A673 (cell line): ENCODE results near the gene PPBP. TPM values are rescaled to one million over a fixed set of nuclear protein-coding genes. Genes with fewer than 3 reads are reported as not detected.

ENCODE experiments used
- BruUV-seq: library from RNA; stranded (reverse); fragments of 400-500 nt; replicated peaks from 2 replicates; lab custom pipeline; 2021; lab: Mats Ljungman, UMichigan
- CTCF ChIA-PET: fragments of 300-600 bp; sonication (Branson Sonifier 250); formaldehyde crosslinking; loops from one replicate; lab custom pipeline; 2022; ENCODE audit warnings: antibody characterized with exemption; lab: Charles Lee
- POLR2A ChIA-PET: fragments of 300-600 bp; sonication (Branson Sonifier 250); formaldehyde crosslinking; loops from one replicate; lab custom pipeline; 2022; ENCODE audit warnings: antibody characterized with exemption; ENCODE audit not compliant: low non-redundant PET; lab: Charles Lee
- DNase-seq: peaks from one replicate; pipeline ENCODE4 v3.0.0-alpha.2; 2015; ENCODE audit warnings: low spot score
- H3K27ac ChIP-seq: fragments of 200-600 bp; sonication (generic); 2 replicates; pipeline ENCODE4 v1.5.1; 2016; ENCODE audit warnings: mixed run types, low read depth, mild to moderate bottlenecking, mixed read lengths, antibody characterized with exemption, low read length; ENCODE audit not compliant: poor library complexity, severe bottlenecking
- H3K27me3 ChIP-seq: fragments of 200-600 bp; sonication (generic); replicated peaks from 2 replicates; pipeline ENCODE4 v1.6.1; 2017; ENCODE audit warnings: mixed run types, low read depth, mild to moderate bottlenecking, mixed read lengths, antibody characterized with exemption, low read length; ENCODE audit not compliant: insufficient read depth, poor library complexity
- H3K36me3 ChIP-seq: fragments of 200-600 bp; sonication (generic); 2 replicates; pipeline ENCODE4 v1.6.1; 2016; ENCODE audit warnings: mixed run types, mild to moderate bottlenecking, mixed read lengths, antibody characterized with exemption, low read length; ENCODE audit not compliant: insufficient read depth, poor library complexity, severe bottlenecking
- H3K4me1 ChIP-seq: fragments of 200-600 bp; sonication (generic); 2 replicates; pipeline ENCODE4 v1.6.1; 2017; ENCODE audit warnings: mixed run types, mild to moderate bottlenecking, mixed read lengths, antibody characterized with exemption, low read length; ENCODE audit not compliant: insufficient read depth, poor library complexity, severe bottlenecking
- H3K4me3 ChIP-seq: fragments of 200-600 bp; sonication (generic); 2 replicates; pipeline ENCODE4 v1.5.1; 2016; ENCODE audit warnings: low read depth, mixed run types, mild to moderate bottlenecking, mixed read lengths, low read length; ENCODE audit not compliant: poor library complexity, severe bottlenecking
- H3K9me3 ChIP-seq: fragments of 200-600 bp; sonication (generic); 2 replicates; pipeline ENCODE4 v1.6.1; 2016; ENCODE audit warnings: mixed run types, low read depth, mild to moderate bottlenecking, mixed read lengths, antibody characterized with exemption, low read length; ENCODE audit not compliant: poor library complexity, severe bottlenecking
- CTCF ChIP-seq: fragments of 300-800, 200-600 bp; sonication (generic); conservative IDR thresholded peaks from 2 replicates; pipeline ENCODE4 v1.5.1; 2017; ENCODE audit warnings: low read depth, mild to moderate bottlenecking, antibody characterized with exemption, low read length, moderate library complexity, mixed read lengths
- EZH2 ChIP-seq: fragments of 200-600 bp; sonication (generic); IDR thresholded peaks from 2 replicates; pipeline ENCODE4 v1.6.1; 2017; ENCODE audit warnings: borderline replicate concordance, low read depth, mild to moderate bottlenecking, mixed read lengths, antibody characterized with exemption, low read length; ENCODE audit not compliant: poor library complexity, severe bottlenecking
- intact Hi-C: fragments of 100-400 bp; cut with micrococcal nuclease; formaldehyde crosslinking; loops from one replicate; pipeline ENCODE4 v1.10.0; 2022; ENCODE audit not compliant: unreplicated experiment
- total RNA-seq: library from RNA; stranded (reverse); gene quantifications from 2 replicates; pipeline ENCODE4 v1.2.3, GENCODE V29; 2021

Gene PPBP
- total RNA-seq, 1 experiment from 2014 or later: not detected

DNA sequence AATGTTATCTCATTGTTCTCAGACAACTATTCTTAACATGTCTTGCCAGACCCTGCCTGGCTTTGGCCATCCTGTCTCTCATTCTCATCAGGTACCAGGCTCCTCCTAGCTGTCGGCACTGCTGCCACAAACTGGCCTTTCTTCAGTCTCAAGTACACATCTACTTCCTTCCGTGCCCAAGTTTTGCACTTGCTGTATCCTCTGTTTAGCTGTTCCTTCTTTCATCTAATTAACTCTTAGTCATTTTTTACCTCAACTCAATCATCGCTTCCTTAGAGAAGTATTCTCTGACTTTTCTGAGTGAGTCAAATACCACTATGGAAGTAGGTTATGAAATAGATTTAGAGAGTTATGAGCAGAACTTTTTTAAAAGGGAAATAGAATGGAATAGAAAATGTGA lies 30.8 kb upstream of the PPBP start:
- no peaks in the 10 kb centered on the region for H3K27me3 ChIP-seq
- BruUV-seq: no TSS peak
- no peak overlapping the region for H3K27ac ChIP-seq
- H3K36me3 ChIP-seq: no peaks in the 10 kb centered on the region
- no peak overlapping the region for H3K4me3 ChIP-seq
- H3K4me1 ChIP-seq: no peaks in the 10 kb centered on the region
- CTCF ChIA-PET: no interaction called here
- POLR2A ChIA-PET: no interaction called here
- DNase-seq: no peak
- intact Hi-C loops: no loop called here
- no peaks in the 10 kb centered on the region for H3K9me3 ChIP-seq
- TF ChIP-seq EZH2 (no peak), CTCF (no peak)

DNA sequence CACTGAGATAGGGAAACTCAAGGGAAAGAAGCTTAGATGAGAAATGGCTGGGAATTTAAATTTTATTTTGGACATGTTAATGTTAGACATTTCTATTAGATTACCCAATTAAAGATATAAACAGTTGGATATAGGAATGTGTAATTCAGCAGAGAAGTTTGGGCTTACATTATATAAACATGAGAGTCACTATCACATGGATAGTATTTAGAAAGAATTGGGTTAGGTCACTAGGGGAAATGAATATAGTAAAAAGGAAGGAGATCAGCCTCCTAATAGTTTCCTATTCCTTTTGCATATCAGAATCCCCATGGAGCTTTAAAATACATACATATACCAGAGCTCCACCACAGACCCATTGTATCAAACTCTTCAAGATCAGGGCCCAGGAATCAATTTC lies 30.1 kb upstream of the PPBP start:
- no TSS peak for BruUV-seq
- CTCF ChIA-PET: no interaction called here
- no peak for TF ChIP-seq CTCF
- no peak for TF ChIP-seq EZH2
- Histone ChIP-seq H3K4me1 (no peaks in the 10 kb centered on the region), H3K4me3 (no peak overlapping the region), H3K27ac (no peak overlapping the region), H3K27me3 (no peaks in the 10 kb centered on the region), H3K9me3 (no peaks in the 10 kb centered on the region), H3K36me3 (no peaks in the 10 kb centered on the region)
- no peak for DNase-seq
- POLR2A ChIA-PET: no interaction called here
- intact Hi-C loops: no loop called here

- intact Hi-C loops: no loop called here
- TF ChIP-seq CTCF (no peak), EZH2 (no peak)
- Histone ChIP-seq H3K27ac (no peak overlapping the region), H3K4me3 (no peak overlapping the region), H3K4me1 (no peaks in the 10 kb centered on the region), H3K9me3 (no peaks in the 10 kb centered on the region), H3K36me3 (no peaks in the 10 kb centered on the region), H3K27me3 (no peaks in the 10 kb centered on the region)
- no TSS peak for BruUV-seq
- POLR2A ChIA-PET: no interaction called here
- CTCF ChIA-PET: no interaction called here
- DNase-seq: no peak
Measured at GRCh38 chr4:74016068-74016467, 28.1 kb upstream of the PPBP start.
